GM18498 (cell line): ENCODE measurements around the gene ELMO1.

Source experiments
- ATAC-seq: cut with Tn5 transposase; IDR thresholded peaks from one replicate; pipeline ENCODE4 v1.9.1; 2021; ENCODE audit warnings: mild to moderate bottlenecking, moderate library complexity; ENCODE audit not compliant: unreplicated experiment

ELMO1 gene

DNA sequence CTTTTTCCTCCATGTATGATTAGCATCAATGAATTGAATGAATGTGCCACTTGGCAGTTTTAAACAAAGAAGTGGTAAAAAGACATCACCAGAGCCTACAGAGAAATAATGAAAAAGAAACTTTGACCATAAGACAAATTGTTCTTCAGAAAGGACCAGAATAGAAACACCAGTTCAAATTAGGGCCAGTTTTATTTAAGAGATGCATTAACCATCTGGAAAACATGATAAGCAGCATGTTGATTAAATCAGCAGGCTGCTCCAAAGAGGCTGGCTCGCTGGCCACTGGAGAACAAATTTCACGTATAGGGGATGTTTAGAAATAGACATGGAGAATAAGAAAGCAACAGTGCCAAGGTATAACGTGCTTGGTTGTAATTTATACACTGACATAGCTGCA lies 482.0 kb downstream of the ELMO1 start:
- ATAC-seq, result no peak

DNA sequence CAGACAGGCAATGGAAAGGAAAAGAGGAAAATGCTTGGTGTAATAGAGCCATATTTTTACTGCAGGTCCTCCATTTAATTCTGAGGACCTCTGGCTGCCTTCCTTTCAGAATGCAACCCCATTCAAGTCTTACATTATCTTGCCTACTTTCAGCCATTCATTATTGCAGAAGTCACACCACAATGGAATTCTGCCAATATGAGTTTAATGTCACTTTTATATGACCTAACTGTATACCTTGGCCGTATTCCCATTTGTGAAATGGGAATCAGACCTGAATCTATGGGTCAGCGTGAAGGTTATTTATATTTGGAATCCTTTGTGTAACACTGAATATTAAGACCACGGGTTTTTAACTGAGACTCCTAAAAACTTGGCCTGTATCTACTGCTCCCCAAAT lies 482.6 kb downstream of the ELMO1 start:
- ATAC-seq, result no peak

DNA sequence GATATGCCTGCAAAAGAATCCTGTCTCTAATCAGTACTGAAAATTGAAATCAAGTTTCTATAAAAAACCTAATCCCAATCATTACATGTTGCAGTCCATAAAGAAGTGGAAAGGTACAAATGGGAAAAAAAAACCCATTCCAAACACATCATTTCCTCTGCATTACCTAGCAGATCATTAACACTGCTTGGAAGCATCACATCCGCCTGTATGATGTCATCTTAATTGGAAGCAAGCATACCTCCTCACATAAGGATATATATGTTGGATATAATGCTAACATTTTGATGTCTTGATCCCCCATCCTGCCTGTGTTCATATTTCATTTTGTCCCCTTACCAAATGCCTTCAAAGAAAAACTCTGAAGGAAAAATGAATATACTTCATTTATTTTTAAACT lies 483.0 kb downstream of the ELMO1 start:
- no peak for ATAC-seq

DNA sequence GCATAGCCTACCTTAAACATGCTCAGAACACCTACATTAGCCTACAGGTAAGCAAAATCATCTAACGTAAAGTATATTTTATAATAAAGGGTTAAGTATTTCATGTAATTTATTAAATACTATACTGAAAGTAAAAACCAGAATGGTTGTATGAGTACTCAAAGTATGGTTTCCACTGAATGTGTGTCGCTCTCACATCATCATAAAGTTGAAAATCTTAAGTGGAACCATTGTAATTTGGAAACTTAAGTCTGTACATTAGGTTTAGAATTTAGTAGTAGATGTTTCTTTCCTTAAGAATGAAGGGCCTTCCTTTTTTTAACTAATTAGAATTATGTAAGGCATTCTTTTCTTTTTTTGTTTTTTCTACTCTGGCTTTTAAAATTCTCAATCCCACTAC lies 484.4 kb downstream of the ELMO1 start:
- ATAC-seq, result no peak

DNA sequence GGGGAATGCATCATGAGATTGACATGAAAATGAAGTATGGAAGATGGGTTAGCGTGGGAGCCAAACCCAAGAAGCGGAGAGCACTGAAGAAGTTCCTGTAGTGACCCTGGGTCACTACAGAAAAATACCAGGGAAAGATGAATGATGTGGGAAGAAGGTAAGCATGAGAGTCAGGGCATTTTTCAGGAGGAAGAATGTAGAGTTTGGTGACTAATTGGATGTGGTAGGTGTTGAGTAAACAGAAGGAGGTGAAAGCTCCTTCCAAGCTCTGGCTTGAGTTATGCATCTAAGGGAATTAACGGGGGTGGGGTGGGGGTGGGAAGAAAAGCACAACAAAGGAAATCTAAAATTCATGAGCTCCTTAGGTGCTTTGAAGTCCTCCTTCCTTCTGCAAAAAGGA lies 486.3 kb downstream of the ELMO1 start:
- ATAC-seq, result no peak

DNA sequence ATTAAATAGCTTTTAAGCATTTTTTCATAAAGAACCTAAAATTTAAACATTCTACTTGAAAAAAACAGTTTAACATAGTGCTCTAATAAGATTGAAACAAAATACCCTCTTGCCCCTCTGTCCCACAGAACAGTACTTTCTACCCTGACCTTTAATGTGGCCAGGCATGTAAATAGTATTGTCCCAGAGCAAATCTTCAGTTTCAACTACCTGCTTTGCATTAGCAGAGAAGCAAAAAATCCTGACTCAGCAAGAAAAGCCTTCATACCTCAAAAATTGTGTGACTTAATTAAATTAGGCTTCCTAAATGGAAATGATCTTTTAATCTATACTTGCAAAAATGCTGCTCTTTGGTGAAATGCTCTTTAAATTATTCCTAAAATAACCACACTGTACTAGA lies 487.0 kb downstream of the ELMO1 start:
- no peak for ATAC-seq

DNA sequence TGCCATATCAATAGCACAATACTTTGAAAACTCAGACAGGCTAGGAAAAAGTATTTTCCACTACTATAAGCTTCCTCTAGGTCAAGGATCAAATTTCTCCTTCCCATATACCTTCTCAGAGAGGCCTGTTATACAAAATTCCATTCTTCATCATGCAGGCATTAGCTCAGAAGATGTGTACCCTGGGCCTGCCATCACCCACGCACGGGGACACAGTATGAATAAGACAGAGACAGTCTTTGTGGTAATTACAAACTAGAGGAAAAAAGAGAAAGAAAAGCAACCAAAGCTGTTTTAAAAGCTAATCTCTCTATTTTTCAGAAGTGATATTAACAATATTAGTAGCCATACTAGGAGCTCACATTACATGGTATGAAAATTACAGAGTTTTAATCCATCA lies 487.6 kb downstream of the ELMO1 start:
- ATAC-seq, result no peak

DNA sequence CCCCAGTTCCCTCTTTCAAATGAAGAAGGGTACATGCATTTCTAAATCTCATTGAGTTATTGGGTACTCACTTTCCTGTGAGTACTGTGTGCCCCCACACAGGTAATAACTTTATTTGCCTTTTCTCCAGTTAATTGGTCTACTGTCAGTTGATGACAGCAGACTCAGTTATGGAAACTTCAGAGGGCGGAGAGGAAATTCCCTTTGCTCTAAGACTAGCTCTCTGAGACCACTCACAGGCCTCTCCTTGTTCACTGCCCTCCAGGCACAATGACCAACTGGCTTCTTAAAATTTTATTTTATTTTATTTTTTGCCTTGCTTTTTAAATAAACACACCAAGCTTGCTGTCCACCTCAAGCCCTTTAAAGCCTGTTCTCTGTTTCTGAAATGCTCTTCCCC lies 488.6 kb downstream of the ELMO1 start:
- ATAC-seq, result no peak

DNA sequence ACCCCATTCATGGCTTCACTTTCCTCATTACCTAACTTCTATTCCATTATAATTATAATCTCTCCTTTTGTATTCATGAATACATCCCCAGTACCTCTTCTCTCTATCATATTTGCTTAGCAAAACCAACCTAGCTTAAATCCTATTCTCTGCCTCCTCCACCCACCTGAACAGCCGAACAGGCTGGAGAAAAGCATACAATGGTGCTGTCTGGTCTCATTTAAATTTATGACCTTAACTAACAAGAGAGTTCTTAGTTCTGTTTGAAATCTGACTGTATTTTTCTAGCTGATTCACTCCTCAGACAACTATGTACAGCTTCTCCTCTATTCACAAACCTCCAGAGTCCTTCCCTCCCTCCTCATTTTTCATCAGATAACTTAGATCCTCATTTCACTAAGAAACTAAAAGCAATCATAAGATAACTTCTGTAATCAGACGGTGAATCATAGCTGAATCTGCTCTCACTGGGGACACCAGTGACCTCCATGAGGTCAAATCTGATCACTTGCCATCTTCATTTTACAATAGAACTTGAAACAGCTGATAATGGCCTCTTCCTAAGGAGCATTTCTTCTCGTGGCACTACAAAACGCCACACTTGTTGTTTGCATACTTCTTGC lies 490.4 kb downstream of the ELMO1 start:
- no peak for ATAC-seq

DNA sequence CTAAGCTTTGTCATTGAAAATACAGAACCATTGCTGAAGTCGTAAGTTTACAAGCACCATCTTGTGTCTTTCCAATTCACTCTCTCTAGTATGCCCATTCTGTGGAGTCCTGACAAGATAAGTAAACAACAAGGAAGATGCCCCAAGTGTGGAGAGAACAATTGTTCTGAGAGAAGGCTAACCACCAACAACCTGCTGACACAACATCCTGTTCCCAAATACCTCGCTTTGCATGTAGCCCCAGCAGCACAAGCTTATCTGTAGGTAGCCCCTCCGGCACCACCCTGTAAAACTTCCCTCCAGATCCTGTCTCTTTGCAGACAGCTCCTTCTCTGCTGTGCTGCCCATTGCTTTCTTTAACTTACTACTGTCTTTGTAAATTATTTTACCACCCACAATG lies 491.0 kb downstream of the ELMO1 start:
- no peak for ATAC-seq

DNA sequence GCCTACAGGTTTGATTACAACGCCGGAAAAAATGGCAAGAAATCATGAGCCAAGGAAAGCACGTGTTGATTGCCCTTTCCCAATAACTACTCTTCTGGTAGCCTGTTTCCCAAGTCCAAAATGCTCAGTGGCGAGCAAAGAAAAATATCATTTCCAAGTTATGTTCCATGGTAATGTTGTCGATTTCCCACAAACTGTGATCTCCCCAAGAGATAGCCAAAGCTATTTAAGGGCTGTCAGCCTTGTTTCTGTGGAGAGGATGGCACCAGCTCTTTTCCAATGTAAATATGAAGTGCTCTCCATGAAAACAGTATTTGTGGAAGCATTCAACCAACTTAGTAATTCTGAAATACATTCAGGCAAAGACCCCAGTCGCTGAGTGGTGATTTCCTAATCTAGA lies 491.9 kb downstream of the ELMO1 start:
- ATAC-seq, result no peak

DNA sequence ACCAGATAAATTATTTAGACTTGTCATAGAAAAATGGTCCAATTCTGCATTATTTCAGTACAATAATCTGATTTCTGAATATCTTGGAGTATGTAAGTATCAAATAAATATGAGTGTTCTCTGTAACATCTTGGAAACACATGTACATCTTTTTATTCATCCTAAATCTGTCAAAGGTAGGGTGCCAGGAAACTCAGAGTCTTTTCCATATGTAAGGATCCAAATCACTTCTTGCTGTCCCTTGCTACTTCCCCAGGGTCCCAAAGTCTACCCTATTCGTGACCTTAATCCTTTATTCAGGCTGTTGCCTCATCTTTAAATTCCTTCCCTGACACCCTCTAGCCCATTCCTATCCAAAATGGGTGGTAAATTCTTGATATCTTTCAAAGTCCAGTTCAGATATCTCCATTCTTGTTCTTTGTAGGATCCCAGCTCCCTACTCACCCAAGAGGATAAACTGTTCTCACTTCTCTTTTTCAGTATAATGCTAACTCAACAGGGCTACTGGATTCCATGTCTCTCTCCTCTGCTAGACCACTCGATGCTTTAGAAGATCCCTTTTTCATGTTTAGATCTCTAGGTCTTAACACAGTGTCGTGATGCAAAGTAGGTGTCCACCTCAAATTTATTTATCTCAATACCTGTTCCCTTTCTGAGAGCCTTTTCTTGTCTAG lies 493.1 kb downstream of the ELMO1 start:
- ATAC-seq, result no peak

DNA sequence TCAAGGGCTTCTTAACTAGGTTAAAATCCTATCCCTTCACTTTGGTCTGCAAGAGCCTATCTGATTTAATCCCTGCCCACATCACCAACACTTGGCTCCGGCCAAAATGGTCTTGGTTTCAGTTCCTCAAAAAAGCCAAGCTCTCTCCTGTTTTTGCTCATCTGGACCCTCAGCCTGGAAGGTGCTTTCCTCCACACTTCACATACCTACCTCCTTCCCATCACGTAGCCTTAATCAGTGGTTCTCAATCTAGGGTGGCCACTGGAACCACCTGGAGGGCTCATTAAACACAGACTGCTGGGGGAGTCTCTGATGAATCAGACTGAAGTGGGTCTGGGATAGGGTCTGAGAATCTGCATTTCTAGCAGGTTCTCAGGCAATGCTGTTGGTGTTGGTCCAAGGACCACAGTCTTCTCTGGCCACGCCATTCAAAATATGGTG lies 497.4 kb downstream of the ELMO1 start:
- peak; percentile 93 for ATAC-seq

DNA sequence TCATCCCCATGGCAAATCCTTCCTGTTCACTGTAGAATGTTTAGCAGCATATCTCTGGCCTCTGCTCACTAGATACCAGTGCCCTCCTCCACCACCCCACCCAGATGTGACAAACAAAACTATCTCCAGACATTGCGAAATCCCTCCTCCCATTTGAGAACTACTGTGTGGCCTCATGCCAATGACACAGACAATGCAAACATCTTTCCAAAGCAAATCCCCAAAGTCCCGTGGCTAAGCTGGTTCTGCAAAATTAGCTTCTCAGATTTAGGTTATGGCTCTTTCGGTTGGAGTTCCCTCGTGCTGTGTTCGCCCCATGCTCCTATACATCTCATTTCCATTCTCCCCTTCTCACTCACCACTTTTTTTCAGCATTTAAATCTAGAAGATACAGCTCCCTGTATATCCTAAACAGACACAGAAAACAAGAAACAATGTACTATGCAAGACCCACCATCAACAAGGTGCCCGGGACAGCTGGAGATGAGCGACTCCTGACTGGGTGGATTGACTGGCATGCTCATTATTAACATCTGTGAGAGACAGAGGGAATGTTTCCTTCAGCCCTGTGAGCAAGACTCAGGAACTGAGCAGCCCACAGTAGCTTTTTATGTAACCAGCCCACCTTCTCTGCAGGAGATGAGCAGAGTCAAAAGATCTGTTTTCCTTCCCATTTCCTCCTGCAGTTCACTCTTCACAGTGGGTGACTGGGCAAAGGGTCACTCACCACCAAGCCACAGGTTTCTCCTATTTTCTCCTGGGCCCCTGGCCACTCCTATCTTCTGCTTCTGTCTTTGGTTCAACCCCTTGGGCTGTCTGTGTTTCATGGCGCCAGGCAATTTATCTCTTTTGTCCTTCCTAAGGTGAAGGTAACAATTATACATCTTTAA lies 498.7 kb downstream of the ELMO1 start:
- ATAC-seq, result no peak

DNA sequence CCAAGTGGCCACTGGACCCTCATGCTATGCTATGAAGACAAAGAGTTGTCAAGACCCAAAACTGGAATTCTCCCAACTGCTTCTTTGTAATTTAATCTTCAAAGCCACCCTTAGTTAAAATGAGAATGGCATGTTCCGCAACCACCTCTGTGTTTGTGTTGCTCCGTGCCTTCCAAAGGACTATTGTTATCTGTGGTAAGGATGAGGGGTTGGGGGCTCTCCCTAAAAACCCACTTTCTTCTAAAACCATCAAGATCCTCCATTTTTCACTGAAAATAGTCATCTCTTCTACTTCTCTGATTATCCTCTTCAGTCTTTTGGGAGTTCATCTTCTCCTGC lies 502.3 kb downstream of the ELMO1 start:
- ATAC-seq, result no peak

DNA sequence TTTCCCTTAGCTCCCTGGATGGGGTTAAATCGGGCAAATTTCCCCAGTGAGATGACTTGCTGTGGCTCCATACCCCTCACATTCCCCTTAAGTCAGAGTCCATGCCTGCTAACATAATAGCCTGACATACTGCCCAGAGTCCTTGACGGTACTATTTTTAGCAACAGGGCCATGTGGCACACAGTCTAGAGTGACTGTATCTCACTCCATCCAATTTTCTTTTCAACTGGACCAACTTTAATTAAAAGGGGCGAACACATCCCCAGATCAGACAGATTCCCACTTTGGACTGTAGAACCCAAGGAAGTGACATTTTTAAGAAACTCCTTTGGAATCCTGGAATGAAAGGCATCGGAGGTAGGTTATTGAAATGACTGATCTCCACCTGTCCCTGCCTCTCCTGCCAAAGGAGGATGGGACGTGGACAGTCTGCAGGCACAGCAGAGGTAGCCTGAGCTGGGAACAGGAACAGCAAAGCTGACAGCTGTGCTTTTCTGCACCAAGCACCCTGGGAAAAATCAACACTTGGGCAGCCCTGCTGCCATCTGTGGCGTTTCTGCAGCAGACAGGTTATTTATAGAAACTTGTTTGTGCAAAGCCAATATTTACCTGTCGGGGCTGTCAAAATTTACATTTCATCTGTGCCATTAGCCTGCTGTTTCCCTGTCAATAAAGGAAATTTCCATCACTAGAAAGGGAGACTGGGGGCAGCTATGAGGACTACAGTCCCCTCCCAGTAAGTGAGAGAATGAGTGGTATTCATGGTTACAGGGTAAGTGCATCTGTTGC lies 502.9 kb downstream of the ELMO1 start:
- no peak for ATAC-seq

DNA sequence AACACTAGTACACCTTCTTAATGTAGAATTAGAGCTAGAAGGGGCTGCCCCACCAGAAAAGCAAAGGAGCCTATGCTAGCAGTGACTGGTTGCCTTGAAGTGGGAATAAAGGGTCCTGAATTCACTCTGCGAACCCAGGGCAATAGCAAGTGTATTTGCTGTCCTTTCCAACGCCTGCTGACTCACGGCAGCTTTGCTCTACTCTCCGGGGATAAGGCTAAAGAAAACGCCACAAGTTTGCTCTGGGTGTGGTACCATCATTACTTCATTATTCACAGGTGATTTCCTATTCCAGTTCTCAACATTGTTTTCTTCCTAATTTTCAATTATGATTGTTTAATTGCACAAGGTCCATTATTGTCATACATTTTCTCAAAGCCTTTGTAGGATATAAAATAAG lies 503.8 kb downstream of the ELMO1 start:
- ATAC-seq, result no peak

DNA sequence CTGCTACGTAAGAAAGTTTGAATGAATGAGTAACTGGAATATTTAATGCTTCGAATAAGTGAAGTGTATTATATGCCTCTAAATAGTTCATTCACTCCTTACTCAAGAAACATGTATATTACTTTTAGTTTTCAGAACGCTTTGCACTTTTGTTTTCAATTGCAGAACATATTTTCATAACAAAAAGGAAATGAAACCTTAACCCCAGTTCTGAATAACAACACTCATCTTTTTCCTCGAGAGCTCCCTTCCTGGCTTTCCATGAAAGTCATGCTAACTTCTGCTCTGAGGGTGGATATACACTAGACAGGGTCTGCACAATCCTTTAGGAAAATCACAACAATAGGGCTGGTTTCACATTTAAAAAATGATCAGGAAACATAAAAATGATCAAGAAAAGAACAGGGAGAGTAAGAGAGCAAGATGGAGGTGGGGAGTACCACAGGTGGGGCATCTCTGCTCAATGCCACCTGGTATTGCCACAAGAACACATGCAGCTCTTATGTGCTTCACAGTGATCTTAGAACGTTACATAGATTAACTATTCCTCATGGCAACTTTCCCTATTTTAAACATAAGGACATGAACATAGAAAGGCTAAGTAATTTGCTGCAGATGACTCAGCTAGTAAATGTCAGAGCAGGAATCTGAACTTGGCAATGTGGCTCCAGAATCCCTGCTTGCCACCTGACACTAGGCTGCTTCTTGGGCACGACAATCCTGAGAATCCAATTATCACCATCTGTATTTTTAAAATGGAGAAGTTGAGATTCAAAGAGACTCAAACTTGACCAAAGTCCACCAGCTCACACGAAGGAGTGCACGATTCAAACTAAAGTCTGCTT lies 504.9 kb downstream of the ELMO1 start:
- peak; percentile 78 for ATAC-seq

DNA sequence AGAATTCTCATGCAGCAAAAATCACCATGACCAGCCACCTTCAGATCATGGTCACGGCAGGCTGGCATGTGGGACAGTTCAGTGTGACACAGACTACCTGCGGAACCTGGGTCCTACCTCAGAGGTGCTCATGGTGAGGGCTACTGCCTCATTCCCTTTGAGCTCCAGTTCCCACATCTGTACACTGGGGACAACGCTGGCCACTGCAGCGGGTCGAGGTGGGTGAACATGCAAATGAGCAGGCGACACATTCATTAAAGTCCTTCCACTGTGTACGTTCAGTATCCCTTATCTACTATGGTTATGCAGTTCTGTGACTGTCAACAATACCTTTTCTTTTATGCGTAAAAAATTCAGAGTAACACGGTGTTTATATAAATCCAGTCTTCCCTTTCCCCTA lies 505.7 kb downstream of the ELMO1 start:
- ATAC-seq, result no peak

DNA sequence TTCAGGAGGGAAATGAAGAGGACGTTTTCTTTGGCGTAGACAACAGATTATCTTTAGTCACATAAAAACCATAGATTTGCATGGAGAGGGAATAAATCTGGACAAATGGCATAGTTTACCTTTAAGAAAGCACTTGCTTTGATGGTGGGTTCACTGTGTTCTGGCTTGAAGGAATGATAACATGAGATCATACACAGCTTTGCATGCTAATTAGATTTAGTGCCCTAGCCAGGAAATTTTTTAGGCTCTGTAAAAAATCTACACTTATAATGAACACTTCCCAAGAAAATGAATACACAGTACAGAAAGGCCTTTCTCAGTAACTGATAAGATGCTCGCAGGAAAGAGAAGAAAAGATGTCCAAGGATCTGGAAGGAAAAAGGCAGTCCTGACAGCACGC lies 506.1 kb downstream of the ELMO1 start:
- ATAC-seq, result no peak
